Pericardium fibroblast (primary cell): Measurements from ENCODE around the gene FDX1. TPM values are rescaled to one million over a fixed set of nuclear protein-coding genes. Genes with fewer than 3 reads are reported as not detected.

ENCODE experiments used
- total RNA-seq: library from RNA; depleted of rRNA; stranded (reverse); fragments of >200 nt; gene quantifications from 2 replicates; pipeline ENCODE4 v1.2.3, GENCODE V29; 2015

Gene FDX1
- total RNA-seq = 8.9 and 9.0 TPM in 2 replicates

GRCh38 chr11:110429731-110430266 lies at the start of gene FDX1:
Gene FDX1, plus strand, starts transcription at chr11:110429948. Its CDS starts 173 bp downstream, at chr11:110430121.

Other genes starting within 250 kb of the FDX1 start
- gene RDX, start 133.3 kb upstream of the FDX1 start, total RNA-seq = 48.0 and 51.3 TPM in 2 replicates